BE2C (cell line): ENCODE data around the gene LAMA3.
"Not testable (repeated sequence)": the region's sequence is repeated elsewhere in the genome, so short reads cannot be mapped to it uniquely, and the experiment has no call there.

Experiments used
- DNase-seq: peaks from one replicate; pipeline ENCODE4 v3.0.0-alpha.2; 2020
- H3K27me3 ChIP-seq: fragments of 250-450 bp; sonication (Bioruptor Pico); 2 replicates; pipeline ENCODE4 v1.5.1; 2020; ENCODE audit warnings: mild to moderate bottlenecking
- H3K36me3 ChIP-seq: fragments of 250-450 bp; sonication (Bioruptor Pico); 2 replicates; pipeline ENCODE4 v1.5.1; 2020; ENCODE audit warnings: mild to moderate bottlenecking
- H3K4me1 ChIP-seq: fragments of 250-450 bp; sonication (Bioruptor Pico); 2 replicates; pipeline ENCODE4 v1.5.1; 2020
- H3K4me3 ChIP-seq: 2 replicates; pipeline ENCODE4 v1.5.1; 2011; ENCODE audit warnings: low read depth, low read length
- H3K9me3 ChIP-seq: fragments of 250-450 bp; sonication (Bioruptor Pico); 2 replicates; pipeline ENCODE4 v1.5.1; 2020
- TF ChIP-seq, protein P1 (sequence below): IDR thresholded peaks from 2 replicates; pipeline ENCODE4 v1.5.1; 2012; ENCODE audit warnings: mild to moderate bottlenecking, low read depth, low read length

LAMA3 gene

DNA sequence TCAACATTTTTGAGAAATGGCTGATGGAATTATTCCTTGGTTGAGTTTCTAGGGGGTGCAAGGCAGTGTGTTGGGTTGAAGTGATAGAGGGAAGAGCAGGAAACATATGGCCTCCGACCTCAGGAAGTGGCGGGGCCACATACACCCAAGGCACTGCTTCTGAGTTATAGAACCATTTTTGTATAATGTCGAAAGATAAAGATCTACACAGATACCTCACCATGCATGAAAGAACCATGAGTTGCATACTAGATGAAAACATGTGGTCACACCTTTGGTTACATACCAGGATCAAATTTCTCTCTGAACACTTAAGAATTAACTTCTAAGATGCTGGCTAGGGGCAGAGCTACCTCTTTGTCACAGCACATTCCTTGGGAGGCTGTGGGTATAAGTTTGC lies 23.2 kb downstream of the LAMA3 start:
- no peaks in the 10 kb centered on the region for H3K4me1 ChIP-seq
- H3K9me3 ChIP-seq = no peaks in the 10 kb centered on the region
- H3K4me3 ChIP-seq = no peak overlapping the region
- H3K36me3 ChIP-seq = no peaks in the 10 kb centered on the region
- DNase-seq = no peak
- no peaks in the 10 kb centered on the region for H3K27me3 ChIP-seq
- TF ChIP-seq, protein P1, sequence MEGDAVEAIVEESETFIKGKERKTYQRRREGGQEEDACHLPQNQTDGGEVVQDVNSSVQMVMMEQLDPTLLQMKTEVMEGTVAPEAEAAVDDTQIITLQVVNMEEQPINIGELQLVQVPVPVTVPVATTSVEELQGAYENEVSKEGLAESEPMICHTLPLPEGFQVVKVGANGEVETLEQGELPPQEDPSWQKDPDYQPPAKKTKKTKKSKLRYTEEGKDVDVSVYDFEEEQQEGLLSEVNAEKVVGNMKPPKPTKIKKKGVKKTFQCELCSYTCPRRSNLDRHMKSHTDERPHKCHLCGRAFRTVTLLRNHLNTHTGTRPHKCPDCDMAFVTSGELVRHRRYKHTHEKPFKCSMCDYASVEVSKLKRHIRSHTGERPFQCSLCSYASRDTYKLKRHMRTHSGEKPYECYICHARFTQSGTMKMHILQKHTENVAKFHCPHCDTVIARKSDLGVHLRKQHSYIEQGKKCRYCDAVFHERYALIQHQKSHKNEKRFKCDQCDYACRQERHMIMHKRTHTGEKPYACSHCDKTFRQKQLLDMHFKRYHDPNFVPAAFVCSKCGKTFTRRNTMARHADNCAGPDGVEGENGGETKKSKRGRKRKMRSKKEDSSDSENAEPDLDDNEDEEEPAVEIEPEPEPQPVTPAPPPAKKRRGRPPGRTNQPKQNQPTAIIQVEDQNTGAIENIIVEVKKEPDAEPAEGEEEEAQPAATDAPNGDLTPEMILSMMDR = no peak

DNA sequence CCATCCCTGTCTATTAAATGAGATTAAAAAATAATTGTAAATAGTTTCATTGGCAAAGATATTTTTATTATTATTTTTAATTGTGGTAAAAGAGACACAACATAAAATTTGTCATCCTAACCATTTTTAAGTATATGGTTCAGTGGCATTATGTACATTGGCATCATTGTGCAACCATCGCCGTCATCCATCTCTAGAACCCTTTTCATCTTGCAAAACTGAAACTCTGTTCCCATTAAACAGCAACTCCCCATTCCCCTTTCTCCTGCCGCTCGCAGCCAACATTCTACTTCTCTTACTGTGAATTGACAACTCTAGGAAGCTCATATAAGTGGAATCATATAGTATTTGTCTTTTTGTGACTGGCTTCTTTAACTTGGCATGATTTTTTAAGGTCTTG lies 25.3 kb downstream of the LAMA3 start:
- H3K36me3 ChIP-seq = no peaks in the 10 kb centered on the region
- H3K9me3 ChIP-seq = no peaks in the 10 kb centered on the region
- DNase-seq = no peak
- TF ChIP-seq, protein P1 = no peak
- H3K4me1 ChIP-seq = no peaks in the 10 kb centered on the region
- no peak overlapping the region for H3K4me3 ChIP-seq
- H3K27me3 ChIP-seq = no peaks in the 10 kb centered on the region

DNA sequence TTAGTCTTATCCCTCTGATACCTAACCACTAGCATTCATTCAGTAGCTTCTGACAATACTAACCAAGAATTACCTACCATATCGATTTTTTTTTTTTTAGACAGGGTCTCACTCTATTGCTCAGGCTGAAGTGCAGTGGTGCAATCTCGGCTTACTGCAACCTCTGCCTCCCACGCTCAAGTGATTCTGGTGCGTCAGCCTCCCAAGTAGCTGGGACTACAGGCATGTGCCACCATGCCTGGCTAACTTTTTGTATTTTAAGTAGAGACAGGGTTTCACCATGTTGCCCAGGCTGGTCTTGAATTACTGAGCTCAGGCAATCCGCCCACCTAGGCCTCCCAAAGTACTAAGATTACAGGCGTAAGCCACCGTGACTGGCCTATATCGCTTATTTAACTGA lies 26.8 kb downstream of the LAMA3 start:
- not testable (repeated sequence) for DNase-seq, H3K27me3 ChIP-seq, H3K4me3 ChIP-seq, H3K9me3 ChIP-seq, H3K36me3 ChIP-seq, H3K4me1 ChIP-seq

DNA sequence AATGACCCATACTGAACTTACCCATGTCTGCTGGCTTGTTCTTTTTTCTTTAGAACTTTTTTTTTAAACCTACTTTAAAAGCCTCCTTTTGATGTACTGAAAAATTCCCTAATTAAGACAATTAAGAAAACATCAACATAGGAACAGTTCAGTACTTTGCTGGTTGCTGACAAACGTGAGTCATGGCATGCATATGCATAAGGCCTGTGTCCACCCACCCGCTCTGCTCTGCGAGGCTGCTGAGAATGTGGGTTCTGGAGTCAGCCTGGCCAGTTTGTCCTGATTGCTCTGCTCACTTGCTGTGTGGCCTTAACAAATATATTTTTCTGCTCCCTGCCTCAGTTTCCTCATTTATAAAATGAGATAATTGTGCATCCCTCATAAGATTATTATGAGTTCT lies 27.3 kb downstream of the LAMA3 start:
- Histone ChIP-seq H3K4me3 (no peak overlapping the region), H3K4me1 (no peaks in the 10 kb centered on the region), H3K27me3 (no peaks in the 10 kb centered on the region), H3K36me3 (no peaks in the 10 kb centered on the region), H3K9me3 (no peaks in the 10 kb centered on the region)
- DNase-seq = no peak
- TF ChIP-seq, protein P1 = no peak

DNA sequence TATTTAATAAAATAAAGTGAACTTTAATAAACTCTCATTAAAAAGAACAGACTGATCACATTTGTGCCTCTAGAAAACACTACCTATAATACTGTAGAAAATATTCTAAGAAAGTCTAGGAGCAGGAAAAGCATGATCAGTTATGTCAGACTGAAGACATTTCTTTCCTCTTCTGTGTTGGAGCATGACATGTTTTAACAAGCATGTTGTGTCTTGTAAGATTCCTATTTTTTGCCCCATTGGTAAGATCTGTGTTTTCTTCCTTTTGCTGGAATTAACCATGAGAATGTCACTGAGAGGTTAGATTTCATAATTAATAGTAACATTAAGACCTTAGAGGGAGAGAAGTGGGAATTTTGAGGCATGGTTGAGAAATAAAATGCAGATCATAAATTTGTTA lies 27.7 kb downstream of the LAMA3 start:
- Histone ChIP-seq H3K4me1 (no peaks in the 10 kb centered on the region), H3K36me3 (no peaks in the 10 kb centered on the region), H3K4me3 (no peak overlapping the region), H3K9me3 (no peaks in the 10 kb centered on the region), H3K27me3 (no peaks in the 10 kb centered on the region)
- TF ChIP-seq, protein P1 = no peak
- DNase-seq = no peak

DNA sequence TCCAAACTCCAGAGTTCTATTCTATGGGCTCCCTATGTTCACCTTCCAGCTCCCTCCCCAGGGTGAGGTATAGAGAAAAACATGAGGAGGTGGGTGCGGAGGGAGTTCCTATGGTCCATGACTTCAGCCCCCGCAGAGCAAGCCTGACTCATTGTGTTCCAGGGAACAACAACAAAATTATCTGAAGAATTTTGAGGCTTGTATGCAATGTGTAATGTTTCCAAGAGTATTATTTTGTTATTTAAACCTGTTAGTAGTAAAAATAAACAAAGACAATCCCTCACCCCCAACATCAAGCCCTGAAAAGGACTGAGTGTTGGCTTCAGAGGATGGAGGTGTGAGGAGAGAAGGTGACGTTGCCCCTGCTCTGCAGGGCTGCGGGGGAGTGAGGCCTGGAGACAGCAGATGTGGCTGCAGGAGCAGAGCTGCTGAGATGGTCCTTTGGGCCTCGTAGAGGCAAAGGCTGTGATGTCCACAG lies 29.0 kb downstream of the LAMA3 start:
- H3K4me3 ChIP-seq = no peak overlapping the region
- H3K9me3 ChIP-seq = no peaks in the 10 kb centered on the region
- no peak for DNase-seq
- no peaks in the 10 kb centered on the region for H3K4me1 ChIP-seq
- no peaks in the 10 kb centered on the region for H3K36me3 ChIP-seq
- H3K27me3 ChIP-seq = no peaks in the 10 kb centered on the region
- TF ChIP-seq, protein P1 = no peak

DNA sequence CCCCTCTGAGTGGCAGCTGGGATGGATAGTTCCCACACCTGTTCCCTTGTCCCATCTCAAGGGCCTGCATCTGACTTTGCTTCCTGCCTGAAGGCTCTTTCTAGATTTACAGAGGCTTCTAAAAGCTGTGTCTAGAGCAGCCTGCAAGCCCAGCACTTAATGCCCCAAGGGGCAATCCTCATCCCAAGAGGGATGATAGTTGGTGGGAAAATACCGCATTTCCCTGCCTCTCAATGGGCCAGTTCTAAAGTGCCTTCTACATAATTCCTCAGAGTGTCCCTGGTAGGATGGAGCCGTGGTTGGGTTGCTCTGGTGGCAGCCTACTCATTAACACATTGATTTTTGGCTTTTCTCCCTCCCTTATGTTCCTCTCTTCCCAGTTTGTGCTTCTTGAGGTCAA lies 29.5 kb downstream of the LAMA3 start:
- Histone ChIP-seq H3K36me3 (no peaks in the 10 kb centered on the region), H3K27me3 (no peaks in the 10 kb centered on the region), H3K4me1 (no peaks in the 10 kb centered on the region), H3K9me3 (no peaks in the 10 kb centered on the region), H3K4me3 (no peak overlapping the region)
- DNase-seq = no peak
- TF ChIP-seq, protein P1 = no peak
